ENCODE measurements around the gene ZNF814. TPM values are rescaled to one million over a fixed set of nuclear protein-coding genes. Genes with fewer than 3 reads are reported as not detected.
A peak's percentile ranks its signal among the peaks of the same experiment; 100 is the strongest.

ZNF814 gene
- total RNA-seq, 2 experiments from 2014 or later, result 29.0 to 34.7 TPM

GRCh38 chr19:57907394-57907793 lies 18.6 kb upstream of the ZNF814 start:
- CTCF ChIA-PET, result no interaction called here
- Histone ChIP-seq H3K4me3 (ENCODE audit: low read length) (no peak overlapping the region), H3K36me3 (ENCODE audit: insufficient read depth, low read length) (peaks cover 28% of the 10 kb centered on the region), H3K27ac (ENCODE audit: low read depth in 1 of 2, low read length in 2 of 2) (no peak overlapping the region), H3K9me3 (ENCODE audit: control insufficient read depth in 1 of 2, insufficient read depth in 1 of 2, low read length in 2 of 2) (peaks cover 46 to 48% of the 10 kb centered on the region in 2 experiments), H3K4me1 (ENCODE audit: insufficient read depth, low read length) (no peaks in the 10 kb centered on the region), H3K27me3 (ENCODE audit: control insufficient read depth in 1 of 2, insufficient read depth in 2 of 2, low read length in 2 of 2) (no peaks in the 10 kb centered on the region)
- no peak for TF ChIP-seq CTCF (IDR thresholded peaks at IDR 0.05)
- Mint-ChIP-seq H3K27ac (no peak overlapping the region), H3K4me1 (ENCODE audit: low read depth) (peaks cover 10% of the 10 kb centered on the region), H3K36me3 (ENCODE audit: low read depth) (peaks cover 74% of the 10 kb centered on the region), H3K9me3 (peaks cover 8% of the 10 kb centered on the region), H3K4me3 (no peak overlapping the region), H3K27me3 (no peaks in the 10 kb centered on the region)
- intact Hi-C loops (cut with DNase I, micrococcal nuclease), result no loop called here
- DNase-seq, result no peak
- ATAC-seq (ENCODE audit: poor library complexity), result no peak
- POLR2A ChIA-PET, result no interaction called here

GRCh38 chr19:57905258-57905657 lies 16.4 kb upstream of the ZNF814 start:
- no peak overlapping the region for H3K27ac Mint-ChIP-seq
- H3K27me3 Mint-ChIP-seq, result no peaks in the 10 kb centered on the region
- H3K9me3 Mint-ChIP-seq, result peaks cover 3% of the 10 kb centered on the region
- ChIA-PET POLR2A (no interaction called here), CTCF (no interaction called here)
- no peak for DNase-seq
- no peak for ATAC-seq (ENCODE audit: poor library complexity)
- intact Hi-C loops (cut with DNase I, micrococcal nuclease), result no loop called here
- Histone ChIP-seq H3K4me3 (ENCODE audit: low read length) (no peak overlapping the region), H3K9me3 (ENCODE audit: control insufficient read depth in 1 of 2, insufficient read depth in 1 of 2, low read length in 2 of 2) (peaks cover 30 to 42% of the 10 kb centered on the region in 2 experiments), H3K27ac (ENCODE audit: low read depth in 1 of 2, low read length in 2 of 2) (no peak overlapping the region), H3K27me3 (ENCODE audit: control insufficient read depth in 1 of 2, insufficient read depth in 2 of 2, low read length in 2 of 2) (no peaks in the 10 kb centered on the region), H3K4me1 (ENCODE audit: insufficient read depth, low read length) (no peaks in the 10 kb centered on the region), H3K36me3 (ENCODE audit: insufficient read depth, low read length) (peaks cover 8% of the 10 kb centered on the region)
- peaks cover 5% of the 10 kb centered on the region for H3K4me1 Mint-ChIP-seq (ENCODE audit: low read depth)
- H3K36me3 Mint-ChIP-seq (ENCODE audit: low read depth), result peaks cover 52% of the 10 kb centered on the region
- no peak for TF ChIP-seq CTCF (IDR thresholded peaks at IDR 0.05)
- no peak overlapping the region for H3K4me3 Mint-ChIP-seq

- POLR2A ChIA-PET, result no interaction called here
- no peak overlapping the region for H3K27ac ChIP-seq (ENCODE audit: low read depth in 1 of 2, low read length in 2 of 2)
- ATAC-seq (ENCODE audit: poor library complexity) (no peak), DNase-seq (no peak)
- no peak overlapping the region for H3K4me3 Mint-ChIP-seq
- no peaks in the 10 kb centered on the region for H3K36me3 ChIP-seq (ENCODE audit: insufficient read depth, low read length)
- CTCF ChIA-PET, result no interaction called here
- peaks cover 28 to 39% of the 10 kb centered on the region in 2 experiments for H3K9me3 ChIP-seq (ENCODE audit: control insufficient read depth in 1 of 2, insufficient read depth in 1 of 2, low read length in 2 of 2)
- H3K9me3 Mint-ChIP-seq, result peaks cover 3% of the 10 kb centered on the region
- H3K4me3 ChIP-seq (ENCODE audit: low read length), result no peak overlapping the region
- no peaks in the 10 kb centered on the region for H3K27me3 ChIP-seq (ENCODE audit: control insufficient read depth in 1 of 2, insufficient read depth in 2 of 2, low read length in 2 of 2)
- TF ChIP-seq CTCF (IDR thresholded peaks at IDR 0.05), result no peak
- H3K27me3 Mint-ChIP-seq, result no peaks in the 10 kb centered on the region
- H3K4me1 Mint-ChIP-seq (ENCODE audit: low read depth), result peaks cover 5% of the 10 kb centered on the region
- no peaks in the 10 kb centered on the region for H3K4me1 ChIP-seq (ENCODE audit: insufficient read depth, low read length)
- intact Hi-C loops (cut with DNase I, micrococcal nuclease), result loop anchor here in 1 of 2 experiments (1.0 kb wide), 1 partner anchor 497 kb away; no protein-coding TSS in a partner anchor
- H3K36me3 Mint-ChIP-seq (ENCODE audit: low read depth), result peaks cover 41% of the 10 kb centered on the region
- peak overlapping the region; percentile 27 for H3K27ac Mint-ChIP-seq
Observed at GRCh38 chr19:57903618-57904184, 14.9 kb upstream of the ZNF814 start.

All from CD4-positive, alpha-beta T cell (primary cell).